GF-D8 (cell line): ENCODE data around the gene ZNF775.

Source experiments
- DNase-seq: peaks from one replicate; lab custom pipeline; 2025; lab: John Stamatoyannopoulos, UW

ZNF775 gene

DNA sequence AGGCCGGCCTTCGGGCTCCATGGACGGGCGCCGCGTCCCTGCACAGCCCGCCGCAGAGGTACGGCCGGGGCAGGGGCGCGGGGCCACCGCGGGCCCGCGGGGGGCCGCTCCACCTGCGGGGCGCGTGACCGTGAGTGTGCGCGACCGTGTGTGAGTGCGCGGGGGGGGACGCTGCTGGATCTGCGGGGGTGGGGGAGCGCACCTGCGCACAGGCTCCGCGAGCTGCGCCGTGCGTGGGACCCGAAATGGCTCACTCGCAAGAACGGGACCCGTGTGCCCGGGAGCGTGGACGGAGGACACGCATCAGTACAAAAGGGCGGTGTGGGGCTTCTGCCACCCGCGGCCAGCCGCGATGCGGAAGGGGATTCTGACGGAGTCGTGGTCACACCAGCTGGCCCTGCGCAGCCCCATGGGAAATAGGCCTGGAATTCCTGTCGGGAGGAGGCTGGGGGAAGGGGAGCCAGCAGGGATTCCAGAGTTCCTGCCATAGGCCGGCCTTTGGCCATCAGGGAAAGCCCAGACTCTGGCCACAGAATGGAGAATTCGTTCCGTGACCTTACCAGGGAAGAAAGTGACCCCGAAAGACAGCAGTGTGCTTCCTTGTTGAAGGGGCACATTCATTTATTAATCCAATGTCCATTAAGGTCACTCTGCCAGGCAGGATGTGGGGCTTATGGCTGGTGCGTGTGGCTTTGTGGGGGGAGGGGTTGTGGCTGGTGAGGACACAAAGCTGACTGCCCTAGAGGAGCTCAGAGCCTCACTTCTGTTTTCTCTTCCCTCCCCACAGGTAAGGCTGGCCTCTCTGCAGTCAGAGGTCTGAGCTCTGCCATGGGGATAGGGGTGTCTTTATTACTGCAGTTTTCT lies 10.0 kb upstream of the ZNF775 start:
- DNase-seq = peak; percentile 42

DNA sequence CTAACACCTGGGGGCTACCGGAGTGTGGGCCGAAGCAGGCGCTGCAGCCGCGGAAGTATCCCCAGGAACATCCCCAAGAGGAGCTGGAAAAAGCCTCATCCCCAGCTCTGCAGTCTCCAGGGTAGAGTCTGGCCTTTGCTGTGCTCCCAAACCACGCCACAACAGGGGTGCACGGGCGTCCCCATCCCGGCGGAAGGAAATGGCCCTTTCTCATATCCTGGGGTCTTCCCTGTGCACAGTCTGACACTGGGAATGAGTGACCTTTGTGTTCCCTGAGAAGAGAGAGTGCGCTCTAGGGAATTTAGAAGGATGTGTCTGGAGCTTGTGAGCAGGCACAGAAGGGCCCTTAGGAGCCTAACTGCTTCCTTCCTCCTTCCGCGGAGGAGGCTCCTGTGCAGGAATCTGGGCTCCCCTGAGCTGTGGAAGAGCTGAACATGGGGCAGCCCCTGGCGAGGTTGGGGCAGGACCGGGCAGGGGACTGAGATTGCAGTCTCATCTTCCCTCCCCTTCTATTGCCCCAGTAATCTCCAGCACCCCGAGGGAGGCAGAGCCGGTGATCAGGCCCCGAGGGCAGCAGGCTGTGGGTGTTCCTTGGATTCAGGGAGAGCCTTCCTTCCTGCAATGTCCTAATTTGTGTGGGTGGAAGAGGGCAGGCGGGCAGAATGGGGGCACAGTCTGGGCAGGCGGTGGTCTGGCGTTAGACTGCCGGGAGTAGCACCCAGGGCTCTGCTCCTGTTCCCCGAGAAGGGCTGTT lies 9.2 kb upstream of the ZNF775 start:
- no peak for DNase-seq

DNA sequence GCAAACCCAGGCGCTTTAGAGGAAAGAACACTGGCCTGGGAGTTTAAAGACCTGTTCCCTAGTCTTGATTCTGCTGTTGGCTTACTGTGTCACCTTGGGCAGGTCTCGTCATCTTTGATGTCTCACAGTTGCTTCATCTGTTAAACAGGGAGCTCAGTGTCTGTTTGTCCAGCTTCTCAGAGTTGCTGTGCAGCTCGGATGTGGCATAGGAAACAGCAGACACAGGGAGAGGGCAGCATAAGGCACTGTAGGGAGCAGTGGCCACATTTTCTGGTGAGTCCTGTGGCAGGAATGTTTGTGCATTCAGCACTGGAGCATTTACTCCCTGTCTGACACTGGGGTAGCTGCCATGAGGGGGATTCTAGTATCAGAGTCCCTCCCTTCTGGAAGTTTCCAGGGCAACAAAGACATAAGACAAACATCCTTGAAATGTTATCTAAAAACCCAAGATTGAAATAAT lies 8.5 kb upstream of the ZNF775 start:
- no peak for DNase-seq

DNA sequence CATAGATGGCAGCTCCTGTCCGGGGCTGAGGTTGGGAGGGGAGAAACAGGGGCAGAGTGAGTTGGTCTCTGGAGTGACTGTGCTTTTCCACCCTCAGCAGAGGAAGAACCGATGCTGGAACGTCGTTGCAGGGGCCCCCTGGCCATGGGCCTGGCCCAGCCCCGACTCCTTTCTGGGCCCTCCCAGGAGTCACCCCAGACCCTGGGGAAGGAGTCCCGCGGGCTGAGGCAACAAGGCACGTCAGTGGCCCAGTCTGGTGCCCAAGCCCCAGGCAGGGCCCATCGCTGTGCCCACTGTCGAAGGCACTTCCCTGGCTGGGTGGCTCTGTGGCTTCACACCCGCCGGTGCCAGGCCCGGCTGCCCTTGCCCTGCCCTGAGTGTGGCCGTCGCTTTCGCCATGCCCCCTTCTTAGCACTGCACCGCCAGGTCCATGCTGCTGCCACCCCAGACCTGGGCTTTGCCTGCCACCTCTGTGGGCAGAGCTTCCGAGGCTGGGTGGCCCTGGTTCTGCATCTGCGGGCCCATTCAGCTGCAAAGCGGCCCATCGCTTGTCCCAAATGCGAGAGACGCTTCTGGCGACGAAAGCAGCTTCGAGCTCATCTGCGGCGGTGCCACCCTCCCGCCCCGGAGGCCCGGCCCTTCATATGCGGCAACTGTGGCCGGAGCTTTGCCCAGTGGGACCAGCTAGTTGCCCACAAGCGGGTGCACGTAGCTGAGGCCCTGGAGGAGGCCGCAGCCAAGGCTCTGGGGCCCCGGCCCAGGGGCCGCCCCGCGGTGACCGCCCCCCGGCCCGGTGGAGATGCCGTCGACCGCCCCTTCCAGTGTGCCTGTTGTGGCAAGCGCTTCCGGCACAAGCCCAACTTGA lies 7.8 kb upstream of the ZNF775 start:
- DNase-seq = no peak

DNA sequence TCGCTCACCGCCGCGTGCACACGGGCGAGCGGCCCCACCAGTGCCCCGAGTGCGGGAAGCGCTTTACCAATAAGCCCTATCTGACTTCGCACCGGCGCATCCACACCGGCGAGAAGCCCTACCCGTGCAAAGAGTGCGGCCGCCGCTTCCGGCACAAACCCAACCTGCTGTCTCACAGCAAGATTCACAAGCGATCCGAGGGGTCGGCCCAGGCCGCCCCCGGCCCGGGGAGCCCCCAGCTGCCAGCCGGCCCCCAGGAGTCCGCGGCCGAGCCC lies 7.2 kb upstream of the ZNF775 start:
- DNase-seq = no peak

DNA sequence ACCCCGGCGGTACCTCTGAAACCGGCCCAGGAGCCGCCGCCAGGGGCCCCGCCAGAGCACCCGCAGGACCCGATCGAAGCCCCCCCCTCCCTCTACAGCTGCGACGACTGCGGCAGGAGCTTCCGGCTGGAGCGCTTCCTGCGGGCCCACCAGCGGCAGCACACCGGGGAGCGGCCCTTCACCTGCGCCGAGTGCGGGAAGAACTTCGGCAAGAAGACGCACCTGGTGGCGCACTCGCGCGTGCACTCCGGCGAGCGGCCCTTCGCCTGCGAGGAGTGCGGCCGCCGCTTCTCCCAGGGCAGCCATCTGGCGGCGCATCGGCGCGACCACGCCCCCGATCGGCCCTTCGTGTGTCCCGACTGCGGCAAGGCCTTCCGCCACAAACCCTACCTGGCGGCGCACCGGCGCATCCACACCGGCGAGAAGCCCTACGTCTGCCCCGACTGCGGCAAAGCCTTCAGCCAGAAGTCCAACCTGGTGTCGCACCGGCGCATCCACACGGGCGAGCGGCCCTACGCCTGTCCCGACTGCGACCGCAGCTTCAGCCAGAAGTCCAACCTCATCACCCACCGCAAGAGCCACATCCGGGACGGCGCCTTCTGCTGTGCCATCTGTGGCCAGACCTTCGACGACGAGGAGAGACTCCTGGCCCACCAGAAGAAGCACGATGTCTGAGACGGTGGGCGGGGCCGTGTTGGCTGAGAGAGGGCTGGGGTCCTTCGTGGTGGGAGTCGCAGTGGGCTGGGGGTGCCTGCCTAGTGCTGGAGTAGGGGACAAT lies 6.7 kb upstream of the ZNF775 start:
- DNase-seq = no peak

DNA sequence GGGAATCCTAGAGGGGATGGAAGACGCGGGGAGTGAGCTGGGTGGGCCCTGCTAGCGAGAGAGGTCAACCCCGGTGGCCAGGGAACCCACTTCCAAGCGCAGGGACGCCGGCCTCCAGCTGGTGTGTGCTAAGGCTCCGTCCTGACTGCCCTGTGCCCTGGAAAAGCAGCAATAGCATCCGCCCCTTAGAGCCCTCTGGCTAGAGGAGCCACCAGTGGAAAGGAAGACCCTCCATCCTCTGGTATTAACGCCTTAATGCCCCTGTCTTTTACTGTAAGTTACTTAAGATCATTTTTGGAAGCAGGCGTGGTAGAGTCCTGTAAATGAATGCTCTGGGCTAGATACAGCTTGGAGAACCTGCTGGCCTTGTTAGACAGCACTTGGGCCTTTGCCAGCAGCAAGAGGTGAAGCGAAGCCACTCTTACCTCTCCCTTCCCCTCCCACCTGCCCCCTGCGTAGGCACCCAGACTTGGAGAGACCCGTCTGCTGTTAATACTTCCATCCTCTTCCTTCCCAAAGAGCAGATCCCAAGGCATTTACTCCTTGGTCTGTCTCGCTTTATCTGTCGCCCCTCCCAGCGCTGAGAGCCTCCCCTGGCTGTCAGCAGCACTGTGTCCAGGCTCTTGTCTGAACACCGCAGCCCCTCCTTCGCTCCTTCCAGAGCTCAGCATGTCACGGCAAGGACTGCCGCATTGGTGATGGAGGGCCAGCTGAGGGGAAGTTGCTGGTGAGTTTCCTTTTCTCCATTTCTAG lies 5.9 kb upstream of the ZNF775 start:
- no peak for DNase-seq

DNA sequence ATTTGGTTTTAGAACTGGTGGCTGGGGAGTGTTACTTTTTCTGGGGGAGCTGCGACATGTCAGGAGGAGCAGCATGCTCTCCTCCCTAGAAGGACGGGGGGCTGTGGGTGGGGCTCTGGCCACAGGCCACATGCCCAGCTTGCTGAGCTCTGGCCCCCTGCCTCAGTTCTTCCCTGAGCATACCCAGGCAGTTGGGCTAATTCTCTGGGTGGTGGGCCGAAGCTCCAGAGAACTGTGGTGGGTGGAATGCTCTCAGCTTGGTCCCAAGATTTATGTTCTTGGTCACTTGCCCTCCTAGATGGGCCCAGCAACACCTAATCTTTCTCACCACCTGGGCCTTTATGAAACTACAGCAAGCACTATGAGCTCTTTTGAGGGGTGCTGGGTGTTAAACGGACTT lies 5.1 kb upstream of the ZNF775 start:
- DNase-seq = no peak

DNA sequence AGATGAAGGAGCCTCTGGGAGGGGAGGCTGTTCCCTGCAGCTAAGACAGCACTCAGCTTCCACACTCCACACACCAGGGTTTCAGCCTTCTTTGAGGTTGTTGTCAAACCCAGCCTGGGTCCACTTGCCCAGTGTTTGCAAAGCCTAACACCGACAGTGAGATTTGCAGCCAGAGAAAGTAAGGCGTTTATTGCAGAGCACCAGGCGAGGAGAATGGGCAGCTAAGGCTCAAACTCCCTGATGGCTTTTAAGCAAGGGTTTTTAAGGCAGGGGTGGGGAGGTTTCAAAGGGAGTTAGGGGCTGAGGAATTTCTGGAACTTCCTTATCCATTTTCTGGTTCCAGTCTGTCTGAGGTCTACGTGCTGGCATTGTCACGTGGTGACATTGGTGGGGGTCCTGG lies 4.7 kb upstream of the ZNF775 start:
- DNase-seq = no peak

DNA sequence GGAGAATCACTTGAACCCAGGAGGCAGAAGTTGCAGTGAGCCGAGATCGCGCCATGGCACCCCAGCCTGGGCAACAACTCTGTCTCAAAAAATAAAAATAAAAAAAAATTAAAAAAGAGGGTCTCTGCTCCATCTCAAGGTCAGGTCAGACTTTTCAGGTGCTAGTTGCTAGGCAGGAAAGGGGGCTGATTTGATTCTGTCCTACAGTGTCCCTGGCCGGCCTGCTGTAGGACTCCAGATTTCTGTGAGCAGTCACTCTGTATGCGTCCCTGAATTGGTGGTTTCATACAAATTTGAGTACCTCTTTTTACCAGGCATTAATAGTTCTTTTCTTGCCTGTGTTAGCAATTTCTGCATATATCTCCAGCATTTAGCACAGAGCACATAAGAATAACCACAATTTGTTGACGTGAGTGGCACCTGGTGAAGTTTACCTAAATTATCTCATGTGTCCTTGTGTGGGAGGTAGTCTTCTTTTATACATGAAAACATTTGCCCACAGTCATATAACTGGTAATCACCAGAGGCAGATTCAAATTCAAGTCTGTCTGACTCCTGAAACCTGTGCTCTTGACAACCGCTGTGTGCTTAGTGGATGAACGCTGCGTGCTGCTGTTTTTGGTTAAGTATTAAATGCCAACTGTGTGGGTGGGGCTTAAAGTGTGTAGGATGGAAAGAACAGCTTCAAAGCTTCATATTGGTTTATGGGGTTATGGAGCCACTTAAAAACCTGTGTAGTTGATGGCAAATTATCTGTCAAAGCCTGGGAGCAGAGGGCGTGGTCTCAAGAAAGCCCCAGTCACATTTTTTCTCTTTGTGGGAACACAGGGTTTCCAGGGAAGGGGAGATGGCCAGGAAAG lies 3.2 kb upstream of the ZNF775 start:
- DNase-seq = no peak

DNA sequence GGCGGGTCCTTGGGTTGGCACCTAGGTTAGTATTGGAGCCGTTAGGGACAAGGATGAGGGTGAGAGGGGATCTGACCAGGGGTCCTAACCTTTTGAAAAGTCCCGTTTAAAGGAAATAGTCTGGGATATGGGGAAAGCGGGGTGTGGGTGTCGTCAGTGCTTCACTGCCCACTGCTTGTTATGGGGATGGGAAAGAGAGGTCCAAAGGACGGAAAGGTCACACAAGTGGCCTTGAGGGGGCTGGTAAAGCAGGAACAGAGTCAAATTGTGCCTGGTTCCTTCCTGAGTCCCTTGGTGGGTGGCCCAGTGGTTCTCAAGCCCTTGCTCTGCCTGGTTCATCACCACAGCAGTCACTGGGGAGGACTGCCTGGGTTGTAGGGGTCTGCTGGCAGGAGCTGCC lies 2.6 kb upstream of the ZNF775 start:
- DNase-seq = no peak

DNA sequence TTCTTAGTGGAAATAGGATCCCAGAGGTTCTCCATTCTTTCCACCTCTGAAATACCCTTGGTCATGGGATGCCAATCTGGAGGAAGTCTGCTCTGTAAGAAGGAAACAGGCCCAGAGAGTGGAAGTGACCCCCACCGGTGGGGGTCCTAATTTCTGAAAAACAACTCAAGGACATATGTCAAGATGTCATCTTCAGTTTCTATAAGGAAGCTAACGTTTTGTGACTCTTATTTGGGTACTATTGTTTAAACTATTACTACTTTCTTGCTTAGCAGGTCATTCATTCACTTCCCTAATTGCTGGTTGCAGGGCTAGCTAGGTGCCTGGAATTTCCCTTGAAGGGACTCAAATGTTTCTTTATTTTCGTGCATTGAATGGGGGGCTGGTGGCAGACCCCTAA lies 1.9 kb upstream of the ZNF775 start:
- DNase-seq = peak; percentile 15

DNA sequence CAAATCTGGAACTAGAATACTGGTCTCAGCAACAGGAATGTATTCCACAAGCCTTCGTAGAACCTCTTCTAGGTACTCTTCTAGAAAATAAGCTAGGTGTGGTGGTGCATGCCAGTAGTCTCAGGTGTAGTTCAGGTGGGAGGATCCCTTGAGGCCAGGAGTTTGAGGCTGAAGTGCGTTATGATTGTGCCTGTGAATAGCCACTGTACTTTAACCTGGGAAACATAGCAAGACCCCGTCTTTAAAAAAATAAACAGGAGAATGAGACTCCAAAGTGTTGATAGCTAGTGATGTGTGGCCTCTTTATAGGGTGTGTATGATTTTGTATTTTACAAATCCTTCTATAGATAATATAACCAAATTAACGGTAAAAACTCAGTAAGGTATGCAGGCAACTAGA lies 1.5 kb upstream of the ZNF775 start:
- DNase-seq = no peak

DNA sequence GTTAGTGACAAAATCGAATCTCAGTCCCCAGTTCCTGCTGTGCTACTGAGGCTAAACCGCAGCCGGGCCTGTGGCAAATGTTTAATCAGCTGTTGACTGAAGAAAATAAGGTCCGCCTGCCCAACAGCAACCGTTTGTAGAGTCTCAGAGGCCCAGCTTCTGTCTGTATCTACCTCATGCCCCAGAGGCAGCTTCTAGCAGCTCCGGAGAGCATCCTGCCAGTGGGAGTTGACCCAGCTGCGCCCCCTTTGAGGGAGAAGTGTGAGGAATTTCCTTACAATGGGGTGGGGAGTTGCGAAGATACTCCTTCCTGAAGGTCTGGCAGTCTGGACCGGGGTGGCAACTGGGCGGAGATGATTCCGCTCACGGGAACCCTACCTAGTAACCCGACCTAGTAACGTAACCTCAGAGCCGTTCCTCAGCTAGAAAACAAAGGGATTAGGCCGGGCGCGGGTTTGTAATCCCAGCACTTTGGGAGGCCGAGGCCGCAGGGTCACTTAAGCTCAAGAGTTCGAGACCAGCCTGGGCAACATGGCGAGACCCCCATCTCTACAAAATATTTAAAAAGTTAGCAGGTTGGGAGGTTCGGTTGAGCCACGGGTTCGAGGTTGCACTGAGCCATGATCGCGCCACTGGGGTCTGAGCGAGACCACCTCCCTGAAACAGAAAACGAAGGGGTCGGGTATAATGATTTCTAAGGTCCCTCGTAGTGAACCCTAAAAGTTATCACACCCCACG lies 846 bp upstream of the ZNF775 start:
- DNase-seq = peak; percentile 92

DNA sequence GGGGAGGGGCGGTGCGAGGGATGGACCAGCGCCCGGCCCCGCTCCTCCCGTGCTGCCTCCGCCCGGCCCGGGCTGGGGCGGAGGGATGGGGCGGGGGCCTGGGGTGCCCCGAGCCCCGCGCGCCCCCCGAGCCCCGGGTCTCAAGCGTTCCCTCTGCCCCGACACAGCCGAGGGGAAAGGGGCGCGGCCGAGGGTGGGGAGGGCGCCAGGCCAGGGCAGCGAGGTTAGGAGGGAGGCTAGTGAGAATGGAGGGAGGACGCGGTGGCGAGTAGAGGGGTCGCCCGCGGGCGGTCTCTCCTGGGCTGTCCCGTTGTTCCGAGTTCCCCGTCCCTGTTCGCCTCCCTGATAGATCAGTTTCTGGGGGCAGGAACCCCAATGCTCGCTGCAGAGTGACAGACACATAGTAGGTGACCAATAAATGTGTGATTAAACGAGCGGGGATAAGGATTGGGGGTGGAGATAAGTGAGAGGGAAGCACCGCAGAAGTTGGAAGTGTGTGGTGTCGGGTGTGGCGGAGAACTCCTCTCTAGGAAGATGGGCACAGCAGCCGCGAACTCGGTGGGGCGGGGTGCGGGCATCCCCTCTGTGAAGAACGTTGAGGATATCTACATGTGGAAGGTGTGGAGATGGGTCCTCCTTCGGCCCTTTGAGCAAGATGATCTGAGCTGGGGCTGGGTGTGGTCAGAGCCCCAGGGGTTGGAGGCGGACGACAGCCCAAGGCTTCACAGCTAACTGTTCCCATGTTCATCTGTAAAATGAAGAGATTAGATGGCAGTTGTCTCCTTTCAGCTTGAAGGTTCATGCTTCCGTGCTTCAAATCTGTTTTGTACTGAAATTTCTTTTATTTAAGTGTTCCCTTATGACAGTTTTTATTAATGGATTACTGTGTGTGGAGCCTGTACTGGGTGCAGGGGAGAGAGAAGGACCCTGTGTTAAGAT lies 580 bp downstream of the ZNF775 start:
- peak; percentile 20 for DNase-seq

DNA sequence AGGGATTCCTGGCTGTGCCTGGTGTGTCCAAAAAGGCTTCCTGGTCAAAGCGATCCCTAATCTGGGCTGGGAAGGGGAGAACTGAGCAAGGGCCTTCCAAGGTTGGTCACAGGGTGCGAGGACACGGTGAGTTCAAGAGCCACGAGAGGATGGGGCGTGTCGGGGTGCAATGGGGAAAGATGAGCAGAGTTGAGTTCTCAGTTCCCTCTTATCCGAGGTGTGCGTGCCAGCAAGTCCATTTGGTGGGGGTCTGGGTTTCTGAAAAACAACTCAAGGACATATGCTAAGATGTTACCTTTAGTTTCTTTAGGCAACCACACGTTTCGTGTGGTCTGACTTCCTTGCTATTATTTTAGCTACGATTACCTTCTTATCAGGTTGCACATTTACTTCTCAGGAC lies 1.3 kb downstream of the ZNF775 start:
- no peak for DNase-seq

DNA sequence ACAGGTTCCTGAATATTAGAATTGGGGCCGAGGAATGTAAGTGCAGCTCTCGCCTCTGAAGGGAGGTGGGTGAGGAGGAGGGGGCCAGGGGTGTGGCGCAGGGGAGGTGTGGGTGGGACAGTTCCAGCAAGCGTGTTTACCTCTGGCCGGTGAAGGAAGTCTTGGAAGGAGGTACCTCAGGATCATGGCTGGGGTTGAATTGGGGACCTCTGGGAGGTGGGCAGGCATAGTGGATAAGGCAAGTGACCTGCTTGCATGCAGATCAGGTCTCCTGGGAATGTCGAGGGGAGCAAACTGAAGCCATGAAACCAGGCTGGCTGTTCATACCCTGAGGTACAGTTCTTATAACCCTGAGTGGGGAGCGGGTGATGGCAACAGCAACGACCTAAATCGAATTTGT lies 2.0 kb downstream of the ZNF775 start:
- no peak for DNase-seq

DNA sequence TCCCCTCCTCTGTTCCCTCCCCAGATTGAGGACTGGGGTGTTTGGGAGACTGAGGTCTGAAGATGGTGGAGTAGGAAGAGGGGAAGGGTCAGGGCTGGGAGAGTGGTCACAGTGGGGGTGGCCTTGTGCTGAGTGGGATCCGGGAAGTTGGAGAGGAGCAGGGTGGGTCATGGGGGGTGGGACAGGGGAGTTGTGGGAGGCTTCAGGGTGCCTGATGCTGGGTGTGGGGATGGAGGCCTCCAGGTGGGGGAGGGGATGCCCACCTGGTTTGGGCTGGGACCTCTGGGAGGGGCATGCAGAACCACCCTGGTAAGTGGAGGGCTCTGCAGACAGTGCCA lies 2.6 kb downstream of the ZNF775 start:
- no peak for DNase-seq
